ENCODE results near the gene PITPNM2. TPM values are rescaled to one million over a fixed set of nuclear protein-coding genes. Genes with fewer than 3 reads are reported as not detected.
A peak's percentile ranks its signal among the peaks of the same experiment; 100 is the strongest.

PITPNM2 gene
- total and polyA plus RNA-seq, 9 of the 15 experiments (the other 6 are each of a cell fraction or from before 2014, with no cell fraction given), result 0.03 to 10.8 (median 2.9) TPM

DNA sequence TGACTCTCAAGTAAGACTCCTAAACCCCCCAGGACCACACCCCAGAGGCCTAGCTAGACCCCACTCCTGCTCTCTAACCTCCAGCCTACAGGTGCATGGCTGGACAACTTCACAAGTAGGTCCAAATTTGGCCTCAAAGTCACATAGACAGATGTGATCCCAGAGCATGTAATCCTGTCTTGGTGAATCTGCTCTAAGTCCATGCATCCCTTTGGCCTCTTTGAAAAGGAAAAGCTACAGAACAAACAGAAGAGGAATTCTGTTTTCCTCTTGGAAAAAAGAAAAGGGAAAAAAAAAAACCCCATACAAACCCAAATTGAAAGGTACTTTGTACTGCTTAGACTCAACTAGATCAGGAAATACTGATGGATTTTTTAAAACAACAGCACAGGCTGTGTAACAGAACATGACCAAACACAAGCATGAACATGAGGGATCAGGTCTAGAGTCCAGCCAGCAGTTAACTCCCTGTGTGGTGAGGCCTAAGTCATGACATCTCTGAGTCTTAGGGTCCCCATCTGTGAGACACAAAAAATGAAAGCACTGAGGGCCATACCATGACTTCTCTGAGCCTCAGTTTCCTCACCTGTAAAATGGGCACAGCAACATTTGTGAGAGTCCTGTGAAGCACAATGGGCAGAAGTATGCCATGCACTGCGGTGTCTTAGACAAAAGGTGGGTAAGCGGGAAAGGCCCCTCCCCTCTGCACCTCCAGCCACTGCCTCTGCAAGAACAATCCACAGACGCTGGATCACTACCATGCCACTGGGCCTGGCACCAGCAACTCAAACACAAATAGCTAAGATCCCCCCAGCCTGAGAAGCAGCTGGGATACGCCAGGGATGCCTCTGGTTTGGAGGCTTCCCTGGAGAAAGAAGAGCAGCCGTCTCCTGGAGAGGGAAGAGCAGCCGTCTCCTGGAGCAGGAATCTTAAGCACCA is 9.9 kb downstream of the PITPNM2 start:
- H4K20me1 ChIP-seq (replicated peaks; ENCODE audit: control insufficient read depth, insufficient read depth, low read length), result 0 out of 2 replicates have a peak, but pooled peaks cover 5% of the 10 kb centered on the region
- peak overlapping the region; percentile 18; the same call in 1 of the 3 replicates for H3K27ac ChIP-seq (ENCODE audit: extremely low read depth, low read depth, low read length)
- H3K9me3 ChIP-seq (replicated peaks; ENCODE audit: control insufficient read depth, insufficient read depth, low read depth, low read length), result no peaks in the 10 kb centered on the region
- no peaks in the 10 kb centered on the region for H3K36me3 ChIP-seq (ENCODE audit: control insufficient read depth, insufficient read depth, low read length)
- peaks cover 10% of the 10 kb centered on the region; the same call in 2 of the 3 replicates for H3K79me2 ChIP-seq (ENCODE audit: control insufficient read depth, insufficient read depth, low read length)
- no peaks in the 10 kb centered on the region for H3K9me1 ChIP-seq (ENCODE audit: control insufficient read depth, insufficient read depth, low read length)
- 100% methylated on average over 3 of the region's 6 CpGs for WGBS (ENCODE audit: insufficient coverage, low coverage, missing lambda C conversion rate)
- intact Hi-C loops (cut with micrococcal nuclease), result loop anchor here (10.0 kb wide), 1 partner anchor 156 kb away; the partner anchor contains the start of gene ARL6IP4
- ChIA-PET POLR2A (interaction anchor here (0.7 to 1.4 kb wide), 7 partner anchors 9 to 1355 kb away, joined by 3 to 8 read pairs (median 4); no protein-coding TSS in a partner anchor), CTCF (ENCODE audit: low intra/inter-chr PET ratio) (no interaction called here)
- FAIRE-seq (no peak), DNase-seq (ENCODE audit: extremely low read depth in 1 of 4, low spot score in 3 of 4) (no peak), ATAC-seq (no peak)
- H3K4me3 ChIP-seq, result no peak overlapping the region
- peak overlapping the region in 1 of 2 experiments; percentile 49; a peak in 1 of 4 replicates for H3K9ac ChIP-seq (ENCODE audit: insufficient read depth in 1 of 2, low read depth in 2 of 2, low read length in 2 of 2)
- no peak overlapping the region; the same call in 1 of the 2 replicates for H2AFZ ChIP-seq (ENCODE audit: low read depth, low read length)
- in situ Hi-C loops (cut with MboI), result no loop called here
- no peaks in the 10 kb centered on the region for H3K27me3 ChIP-seq (ENCODE audit: control insufficient read depth in 2 of 2, insufficient read depth in 2 of 2, low read length in 2 of 2)
- no TSS peak for BruUV-seq (replicated peaks)
- H3K4me1 ChIP-seq (replicated peaks in 1 of 2; ENCODE audit: control insufficient read depth in 2 of 2, insufficient read depth in 2 of 2, low read length in 2 of 2), result peaks cover 11 to 35% of the 10 kb centered on the region in 2 experiments; a peak in 4 of 5 replicates
- no peak overlapping the region for H3K4me2 ChIP-seq (ENCODE audit: insufficient read depth, low read length)
- TF ChIP-seq CBX1 (IDR thresholded peaks at IDR 0.05; ENCODE audit: low read depth) (peak; percentile 55; the same call in 1 of the 2 replicates), NCOA4 (IDR thresholded peaks at IDR 0.05; ENCODE audit: partially characterized antibody) (no peak), TAF7 (tag; IDR thresholded peaks at IDR 0.05) (no peak), EHMT2 (IDR thresholded peaks at IDR 0.05) (no peak), COPS2 (conservative IDR thresholded peaks at IDR 0.05) (no peak), NELFE (IDR thresholded peaks at IDR 0.05; ENCODE audit: insufficient read depth, insufficient read length) (no peak), XRCC5 (IDR thresholded peaks at IDR 0.05; ENCODE audit: low read depth, low read length) (no peak), ESRRA (IDR thresholded peaks at IDR 0.05; ENCODE audit: borderline replicate concordance, low read depth) (0 out of 2 replicates have a peak, but pooled peaks have one; percentile 19), PTBP1 (IDR thresholded peaks at IDR 0.05; ENCODE audit: low read depth, low read length) (peak; percentile 69; the same call in 1 of the 2 replicates), FUS (optimal IDR thresholded peaks at IDR 0.05; ENCODE audit: low read depth, low read length) (no peak), GATAD2A (IDR thresholded peaks at IDR 0.05) (no peak), ADNP (tag; IDR thresholded peaks at IDR 0.05) (peak; percentile 93), HDAC1 (IDR thresholded peaks at IDR 0.05) (peak in 1 of 2 experiments; percentile 33; a peak in 1 of 4 replicates), L3MBTL2 (IDR thresholded peaks at IDR 0.05) (no peak), PYGO2 (tag; IDR thresholded peaks at IDR 0.05) (no peak), ZFPM2 (CRISPR knock-in tag; IDR thresholded peaks at IDR 0.05) (no peak), ZBED1 (IDR thresholded peaks at IDR 0.05) (no peak), KDM1A (IDR thresholded peaks at IDR 0.05) (peak; percentile 62 to 76), PHF20 (IDR thresholded peaks at IDR 0.05; ENCODE audit: partially characterized antibody) (peak; percentile 19), ARNT (IDR thresholded peaks at IDR 0.05) (no peak), KLF6 (CRISPR knock-in tag; IDR thresholded peaks at IDR 0.05; ENCODE audit: borderline replicate concordance) (no peak), HDAC2 (IDR thresholded peaks at IDR 0.05) (peak; percentile 66), RCOR1 (IDR thresholded peaks at IDR 0.05; ENCODE audit: borderline replicate concordance in 1 of 2, low read depth in 2 of 2, low read length in 2 of 2) (peak in 1 of 2 experiments; percentile 81; a peak in 3 of 4 replicates), BCOR (IDR thresholded peaks at IDR 0.05) (peak; percentile 96)
- TF ChIP-seq, protein P1, sequence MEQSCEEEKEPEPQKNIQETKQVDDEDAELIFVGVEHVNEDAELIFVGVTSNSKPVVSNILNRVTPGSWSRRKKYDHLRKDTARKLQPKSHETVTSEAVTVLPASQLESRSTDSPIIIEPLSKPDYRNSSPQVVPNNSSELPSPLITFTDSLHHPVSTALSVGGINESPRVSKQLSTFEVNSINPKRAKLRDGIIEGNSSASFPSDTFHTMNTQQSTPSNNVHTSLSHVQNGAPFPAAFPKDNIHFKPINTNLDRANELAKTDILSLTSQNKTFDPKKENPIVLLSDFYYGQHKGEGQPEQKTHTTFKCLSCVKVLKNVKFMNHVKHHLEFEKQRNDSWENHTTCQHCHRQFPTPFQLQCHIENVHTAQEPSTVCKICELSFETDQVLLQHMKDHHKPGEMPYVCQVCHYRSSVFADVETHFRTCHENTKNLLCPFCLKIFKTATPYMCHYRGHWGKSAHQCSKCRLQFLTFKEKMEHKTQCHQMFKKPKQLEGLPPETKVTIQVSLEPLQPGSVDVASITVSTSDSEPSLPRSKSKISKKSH (CRISPR knock-in tag; IDR thresholded peaks at IDR 0.05), result no peak

Measured in K562 (cell line).